ENCODE data around the gene MPZL2.

Gene MPZL2

GRCh38 chr11:118281284-118281683, 17.2 kb upstream of the MPZL2 start:
- Histone ChIP-seq H2AFZ (no peak overlapping the region), H3K4me3 (ENCODE audit: low read depth, low read length) (no peak overlapping the region), H3K4me1 (no peaks in the 10 kb centered on the region), H3K9ac (no peak overlapping the region), H3K27ac (no peak overlapping the region), H3K36me3 (ENCODE audit: control insufficient read depth, insufficient read depth, low read length) (no peaks in the 10 kb centered on the region), H3K9me3 (ENCODE audit: control insufficient read depth, low read length) (no peaks in the 10 kb centered on the region), H3K27me3 (ENCODE audit: control insufficient read depth, insufficient read depth, low read length) (no peaks in the 10 kb centered on the region), H3K4me2 (ENCODE audit: low read length) (no peak overlapping the region), H3K79me2 (no peaks in the 10 kb centered on the region)
- TF ChIP-seq CTCF (IDR thresholded peaks at IDR 0.05) = no peak

- no peaks in the 10 kb centered on the region for H3K9me3 ChIP-seq (ENCODE audit: control insufficient read depth, low read length)
- H2AFZ ChIP-seq = no peak overlapping the region
- no peak overlapping the region for H3K9ac ChIP-seq
- no peak overlapping the region for H3K27ac ChIP-seq
- no peaks in the 10 kb centered on the region for H3K36me3 ChIP-seq (ENCODE audit: control insufficient read depth, insufficient read depth, low read length)
- H3K4me3 ChIP-seq (ENCODE audit: low read depth, low read length) = no peak overlapping the region
- H3K4me1 ChIP-seq = peaks cover 2% of the 10 kb centered on the region
- no peaks in the 10 kb centered on the region for H3K27me3 ChIP-seq (ENCODE audit: control insufficient read depth, insufficient read depth, low read length)
- no peaks in the 10 kb centered on the region for H3K79me2 ChIP-seq
- no peak overlapping the region for H3K4me2 ChIP-seq (ENCODE audit: low read length)
- no peak for TF ChIP-seq CTCF (IDR thresholded peaks at IDR 0.05)
Measured at GRCh38 chr11:118277312-118277711, 13.2 kb upstream of the MPZL2 start.

- H3K4me3 ChIP-seq (ENCODE audit: low read depth, low read length) = no peak overlapping the region
- H3K4me2 ChIP-seq (ENCODE audit: low read length) = no peak overlapping the region
- no peaks in the 10 kb centered on the region for H3K36me3 ChIP-seq (ENCODE audit: control insufficient read depth, insufficient read depth, low read length)
- H3K9ac ChIP-seq = no peak overlapping the region
- no peak for TF ChIP-seq CTCF (IDR thresholded peaks at IDR 0.05)
- no peaks in the 10 kb centered on the region for H3K27me3 ChIP-seq (ENCODE audit: control insufficient read depth, insufficient read depth, low read length)
- no peaks in the 10 kb centered on the region for H3K79me2 ChIP-seq
- no peak overlapping the region for H3K27ac ChIP-seq
- H3K4me1 ChIP-seq = peaks cover 2% of the 10 kb centered on the region
- H2AFZ ChIP-seq = peak overlapping the region; percentile 33
- no peaks in the 10 kb centered on the region for H3K9me3 ChIP-seq (ENCODE audit: control insufficient read depth, low read length)
Measured at GRCh38 chr11:118276422-118276821, 12.3 kb upstream of the MPZL2 start.

GRCh38 chr11:118275176-118275575, 11.1 kb upstream of the MPZL2 start:
- no peak overlapping the region for H2AFZ ChIP-seq
- no peak for TF ChIP-seq CTCF (IDR thresholded peaks at IDR 0.05)
- peak overlapping the region; percentile 57 for H3K27ac ChIP-seq
- H3K4me2 ChIP-seq (ENCODE audit: low read length) = no peak overlapping the region
- H3K27me3 ChIP-seq (ENCODE audit: control insufficient read depth, insufficient read depth, low read length) = no peaks in the 10 kb centered on the region
- H3K4me3 ChIP-seq (ENCODE audit: low read depth, low read length) = no peak overlapping the region
- H3K79me2 ChIP-seq = no peaks in the 10 kb centered on the region
- H3K9ac ChIP-seq = no peak overlapping the region
- H3K4me1 ChIP-seq = peaks cover 2% of the 10 kb centered on the region
- H3K9me3 ChIP-seq (ENCODE audit: control insufficient read depth, low read length) = no peaks in the 10 kb centered on the region
- H3K36me3 ChIP-seq (ENCODE audit: control insufficient read depth, insufficient read depth, low read length) = no peaks in the 10 kb centered on the region

- H3K9me3 ChIP-seq (ENCODE audit: control insufficient read depth, low read length) = no peaks in the 10 kb centered on the region
- no peak overlapping the region for H3K4me2 ChIP-seq (ENCODE audit: low read length)
- no peak overlapping the region for H2AFZ ChIP-seq
- peak overlapping the region; percentile 3 for H3K27ac ChIP-seq
- no peaks in the 10 kb centered on the region for H3K79me2 ChIP-seq
- TF ChIP-seq CTCF (IDR thresholded peaks at IDR 0.05) = no peak
- no peaks in the 10 kb centered on the region for H3K27me3 ChIP-seq (ENCODE audit: control insufficient read depth, insufficient read depth, low read length)
- no peak overlapping the region for H3K4me3 ChIP-seq (ENCODE audit: low read depth, low read length)
- peaks cover 2% of the 10 kb centered on the region for H3K4me1 ChIP-seq
- no peaks in the 10 kb centered on the region for H3K36me3 ChIP-seq (ENCODE audit: control insufficient read depth, insufficient read depth, low read length)
- no peak overlapping the region for H3K9ac ChIP-seq
Measured at GRCh38 chr11:118274186-118274585, 10.1 kb upstream of the MPZL2 start.

All from parathyroid adenoma (tissue), 2 donors.